ENCODE results near the gene TEX26. TPM values are rescaled to one million over a fixed set of nuclear protein-coding genes. Genes with fewer than 3 reads are reported as not detected.

Gene TEX26
- polyA plus RNA-seq, 1 donor from 2014 or later, result not detected

- Histone ChIP-seq H3K9me2 (ENCODE audit: insufficient read depth, low read length) (no peaks in the 10 kb centered on the region), H3K27ac (ENCODE audit: low read length) (no peak overlapping the region), H3K79me2 (replicated peaks; ENCODE audit: insufficient read depth, low read length) (no peaks in the 10 kb centered on the region), H3K4me3 (ENCODE audit: low read length) (no peak overlapping the region), H3K9ac (ENCODE audit: low read length) (no peak overlapping the region), H4K20me1 (ENCODE audit: insufficient read depth) (no peaks in the 10 kb centered on the region), H2AFZ (ENCODE audit: low read depth, low read length) (no peak overlapping the region), H3K9me3 (ENCODE audit: low read length) (no peaks in the 10 kb centered on the region), H3K36me3 (ENCODE audit: insufficient read depth, low read length) (no peaks in the 10 kb centered on the region), H3F3A (ENCODE audit: insufficient read depth, low read length, poor library complexity, severe bottlenecking) (no peaks in the 10 kb centered on the region), H3K27me3 (ENCODE audit: insufficient read depth, low read depth, low read length) (no peaks in the 10 kb centered on the region), H3K4me2 (ENCODE audit: low read length) (no peak overlapping the region)
- no peak for TF ChIP-seq SMC3 (conservative IDR thresholded peaks at IDR 0.05; ENCODE audit: poor library complexity)
Observed at GRCh38 chr13:30898678-30899241, 33.7 kb upstream of the TEX26 start.

- Histone ChIP-seq H3K27me3 (ENCODE audit: insufficient read depth, low read depth, low read length) (no peaks in the 10 kb centered on the region), H3K9ac (ENCODE audit: low read length) (no peak overlapping the region), H3F3A (ENCODE audit: insufficient read depth, low read length, poor library complexity, severe bottlenecking) (no peaks in the 10 kb centered on the region), H3K4me3 (ENCODE audit: low read length) (no peak overlapping the region), H4K20me1 (ENCODE audit: insufficient read depth) (no peaks in the 10 kb centered on the region), H2AFZ (ENCODE audit: low read depth, low read length) (no peak overlapping the region), H3K9me2 (ENCODE audit: insufficient read depth, low read length) (no peaks in the 10 kb centered on the region), H3K36me3 (ENCODE audit: insufficient read depth, low read length) (no peaks in the 10 kb centered on the region), H3K9me3 (ENCODE audit: low read length) (no peaks in the 10 kb centered on the region), H3K79me2 (replicated peaks; ENCODE audit: insufficient read depth, low read length) (no peaks in the 10 kb centered on the region), H3K4me2 (ENCODE audit: low read length) (no peak overlapping the region), H3K27ac (ENCODE audit: low read length) (no peak overlapping the region)
- TF ChIP-seq REST (IDR thresholded peaks at IDR 0.05; ENCODE audit: borderline replicate concordance) (no peak), EZH2 (IDR thresholded peaks at IDR 0.05; ENCODE audit: borderline replicate concordance, insufficient read depth, low read length, poor library complexity, severe bottlenecking) (no peak)
Observed at GRCh38 chr13:30900436-30900835, 32.0 kb upstream of the TEX26 start.

GRCh38 chr13:30900952-30901749 is 31.3 kb upstream of the TEX26 start:
- no peaks in the 10 kb centered on the region for H3K9me3 ChIP-seq (ENCODE audit: low read length)
- H3K9me2 ChIP-seq (ENCODE audit: insufficient read depth, low read length), result no peaks in the 10 kb centered on the region
- H3F3A ChIP-seq (ENCODE audit: insufficient read depth, low read length, poor library complexity, severe bottlenecking), result no peaks in the 10 kb centered on the region
- no peak overlapping the region for H3K27ac ChIP-seq (ENCODE audit: low read length)
- no peak overlapping the region for H2AFZ ChIP-seq (ENCODE audit: low read depth, low read length)
- no peak overlapping the region for H3K9ac ChIP-seq (ENCODE audit: low read length)
- H3K4me3 ChIP-seq (ENCODE audit: low read length), result no peak overlapping the region
- no peaks in the 10 kb centered on the region for H3K36me3 ChIP-seq (ENCODE audit: insufficient read depth, low read length)
- no peaks in the 10 kb centered on the region for H4K20me1 ChIP-seq (ENCODE audit: insufficient read depth)
- TF ChIP-seq EP300 (conservative IDR thresholded peaks at IDR 0.05; ENCODE audit: poor library complexity, severe bottlenecking), result no peak
- no peak for TF ChIP-seq SMC3 (conservative IDR thresholded peaks at IDR 0.05; ENCODE audit: poor library complexity)
- TF ChIP-seq CTCF (IDR thresholded peaks at IDR 0.05; ENCODE audit: poor library complexity, severe bottlenecking), result no peak
- no peaks in the 10 kb centered on the region for H3K27me3 ChIP-seq (ENCODE audit: insufficient read depth, low read depth, low read length)
- no peak overlapping the region for H3K4me2 ChIP-seq (ENCODE audit: low read length)
- no peaks in the 10 kb centered on the region for H3K79me2 ChIP-seq (replicated peaks; ENCODE audit: insufficient read depth, low read length)
